NCI-H1105 treated with DMSO at 0.1 percent for 48 hours (cell line): ENCODE measurements around the gene SCML2.
"Not testable (repeated sequence)": the region's sequence is repeated elsewhere in the genome, so short reads cannot be mapped to it uniquely, and the experiment has no call there.

Experiments used
- DNase-seq: peaks from one replicate; lab custom pipeline; 2025; lab: John Stamatoyannopoulos, UW

SCML2 gene

GRCh38 chrX:18354369-18355223 lies at the start of gene SCML2:
SCML2 (minus strand) TSS chrX:18354688; CDS start chrX:18334071, 20,617 bp downstream.
- peak; percentile 27 for DNase-seq

DNA sequence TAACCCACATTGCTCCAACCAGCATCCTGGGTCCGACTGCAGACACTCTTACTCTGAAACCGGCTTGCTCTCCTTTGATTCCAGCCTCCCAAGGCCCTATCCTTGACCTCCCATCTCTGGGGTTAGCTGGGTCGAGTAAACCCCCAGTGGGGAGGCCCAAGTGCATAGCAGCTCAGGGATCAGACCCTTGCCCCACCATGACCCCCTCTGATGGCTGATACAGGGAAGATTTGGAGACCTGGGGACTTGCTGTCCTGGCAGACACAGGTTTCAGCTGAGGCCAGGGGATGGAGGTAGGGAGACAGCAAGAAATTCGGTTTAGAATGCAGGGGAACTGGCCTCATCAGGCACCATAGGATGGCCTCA lies 47.3 kb upstream of the SCML2 start:
- DNase-seq = no peak

DNA sequence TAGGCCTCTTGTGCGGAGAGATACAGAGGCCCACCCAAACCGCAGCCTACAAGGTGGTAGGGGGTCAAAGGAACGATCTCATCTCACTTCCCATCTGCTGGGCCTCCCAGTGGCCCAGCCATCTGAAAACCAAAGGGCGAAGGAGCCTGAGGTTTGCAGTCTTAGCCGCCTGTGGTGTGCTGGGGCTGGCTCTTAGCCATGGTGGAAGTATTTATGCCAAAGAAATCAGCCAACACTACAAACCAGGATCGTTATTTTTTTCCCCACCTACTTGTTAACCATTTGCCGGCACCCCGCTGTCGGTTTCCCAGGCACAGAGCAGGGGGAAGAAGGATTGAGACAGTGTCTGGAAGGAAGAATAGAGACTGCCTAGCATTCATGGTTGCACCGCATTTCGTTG lies 40.0 kb upstream of the SCML2 start:
- DNase-seq = no peak

DNA sequence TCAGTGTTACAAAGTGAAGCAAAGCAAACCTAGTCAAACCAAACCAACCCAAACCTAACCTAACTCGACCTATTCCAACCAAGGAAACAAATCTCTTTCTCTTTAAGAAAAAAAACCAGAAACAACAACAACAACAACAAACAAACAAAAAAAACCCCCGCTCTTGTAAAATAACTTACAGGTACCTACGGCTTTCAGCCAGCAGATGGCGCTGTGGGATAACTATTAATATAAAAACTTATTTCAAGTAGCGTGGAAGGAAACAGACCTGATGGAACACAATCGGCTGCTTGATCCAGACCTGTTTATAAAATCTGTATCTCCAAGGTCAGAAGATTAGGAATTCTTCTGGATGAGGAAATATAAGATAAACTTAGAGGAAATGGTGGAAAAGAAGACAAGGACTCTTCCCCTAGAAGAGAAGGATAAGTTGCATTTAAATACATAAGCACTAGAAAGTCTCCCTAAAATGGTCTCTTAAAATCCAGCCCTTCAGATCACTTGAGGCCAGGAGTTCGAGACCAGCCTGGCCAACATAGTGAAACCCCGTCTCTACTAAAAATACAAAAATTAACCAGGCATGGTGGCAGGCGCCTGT lies 36.6 kb upstream of the SCML2 start:
- peak; percentile 59 for DNase-seq

DNA sequence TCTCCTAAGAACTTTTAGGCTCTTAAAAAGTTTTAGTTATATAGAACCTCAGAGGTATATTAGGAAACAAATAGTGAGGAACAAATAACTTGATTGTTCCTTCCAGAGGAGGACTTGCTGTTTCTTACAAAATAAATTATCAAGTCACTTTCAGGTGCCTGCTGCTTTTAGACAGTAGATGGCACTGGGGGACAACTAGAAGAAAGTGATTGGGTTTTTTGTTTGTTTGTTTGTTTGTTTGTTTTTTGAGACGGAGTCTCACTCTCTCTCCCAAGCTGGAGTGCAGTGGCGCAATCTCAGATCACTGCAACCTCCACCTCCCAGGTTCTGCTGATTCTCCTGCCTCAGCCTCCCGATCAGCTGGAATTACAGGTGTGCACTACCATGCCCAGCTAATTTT lies 35.5 kb upstream of the SCML2 start:
- no peak for DNase-seq

- DNase-seq = no peak
Observed at GRCh38 chrX:18377796-18378195, 23.3 kb upstream of the SCML2 start.

GRCh38 chrX:18375131-18375805 lies 20.8 kb upstream of the SCML2 start:
- not testable (repeated sequence) for DNase-seq

GRCh38 chrX:18369096-18369495 lies 14.6 kb upstream of the SCML2 start:
- not testable (repeated sequence) for DNase-seq

DNA sequence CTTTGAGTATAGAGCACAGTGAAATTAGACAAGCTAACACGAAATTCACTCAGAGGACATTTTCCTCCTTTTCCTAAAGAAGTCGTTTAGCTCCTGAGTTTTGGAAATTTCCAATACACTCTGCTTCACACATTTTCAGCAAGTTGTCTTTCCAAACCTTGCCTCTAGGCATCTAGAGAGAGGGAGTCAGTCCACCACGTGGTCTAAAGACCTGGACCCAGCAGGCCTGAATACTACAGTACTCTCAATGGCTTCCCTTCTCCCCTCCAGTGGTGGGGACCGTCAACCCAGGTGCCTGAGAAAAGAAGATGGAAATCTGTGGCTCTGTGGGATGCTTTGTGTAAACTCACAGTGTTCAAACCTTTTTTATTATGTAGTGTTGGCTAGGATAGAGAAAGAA lies 13.9 kb upstream of the SCML2 start:
- DNase-seq = no peak

GRCh38 chrX:18360867-18361266 lies 6.4 kb upstream of the SCML2 start:
- DNase-seq = no peak

DNA sequence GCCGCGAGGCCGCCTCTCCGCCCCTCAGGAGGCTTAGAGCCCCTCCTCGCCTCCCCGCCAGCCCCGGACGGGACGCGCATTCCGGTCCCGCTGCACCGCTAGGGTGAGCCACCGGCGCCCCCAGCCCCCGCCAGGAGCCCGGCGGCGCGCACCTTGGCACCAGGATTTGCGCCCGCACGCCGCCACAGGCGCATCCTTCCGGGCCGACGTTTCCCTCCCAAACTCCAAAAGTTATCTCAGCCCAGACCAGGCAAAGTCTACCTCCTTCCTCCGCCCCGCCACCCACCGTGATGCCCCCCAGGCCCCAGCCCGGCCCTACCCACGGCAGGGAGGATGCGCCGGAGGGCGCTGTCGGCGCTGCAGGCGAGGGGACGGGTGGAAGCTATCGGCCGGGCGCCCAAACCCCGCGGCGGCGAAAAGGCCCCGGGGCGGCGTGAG lies 538 bp downstream of the SCML2 start:
- DNase-seq = peak; percentile 17

DNA sequence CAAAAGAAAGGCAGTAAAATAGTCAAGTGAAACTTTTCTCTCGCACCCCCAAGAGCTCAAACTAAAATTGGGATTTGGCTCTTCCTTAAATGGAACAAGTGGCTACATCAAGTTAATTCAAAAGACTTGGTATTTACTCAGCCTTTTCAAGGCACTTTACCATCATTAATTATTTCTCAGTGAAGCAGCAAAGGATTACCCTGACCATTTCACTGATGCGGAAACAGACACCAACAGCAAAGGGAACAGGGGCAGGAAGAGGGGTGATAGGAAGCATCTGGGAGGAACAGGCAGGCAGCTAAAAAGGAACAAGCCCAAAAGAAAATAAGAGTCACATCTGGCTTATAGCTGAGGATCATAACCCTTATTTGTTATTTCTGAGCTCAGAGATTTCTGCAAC lies 2.7 kb downstream of the SCML2 start:
- DNase-seq = no peak

DNA sequence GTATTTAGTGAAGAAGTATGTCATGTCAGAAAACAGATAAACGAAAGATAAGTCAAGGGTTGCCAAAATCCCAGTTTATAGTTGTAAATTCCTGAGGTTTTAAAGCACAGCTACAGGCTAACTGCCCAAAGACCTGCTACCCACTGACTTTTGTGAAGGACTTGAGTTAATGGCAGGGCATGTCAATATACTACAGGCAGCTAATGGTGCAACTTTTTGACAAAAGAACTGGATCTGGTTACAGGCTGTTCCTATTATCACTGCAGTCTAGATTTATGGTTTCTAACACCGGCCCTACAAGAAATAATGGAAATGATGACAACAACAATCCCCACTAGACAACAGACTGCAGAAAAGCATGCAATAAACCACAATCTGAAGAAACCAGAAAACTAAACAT lies 6.4 kb downstream of the SCML2 start:
- peak; percentile 28 for DNase-seq

DNA sequence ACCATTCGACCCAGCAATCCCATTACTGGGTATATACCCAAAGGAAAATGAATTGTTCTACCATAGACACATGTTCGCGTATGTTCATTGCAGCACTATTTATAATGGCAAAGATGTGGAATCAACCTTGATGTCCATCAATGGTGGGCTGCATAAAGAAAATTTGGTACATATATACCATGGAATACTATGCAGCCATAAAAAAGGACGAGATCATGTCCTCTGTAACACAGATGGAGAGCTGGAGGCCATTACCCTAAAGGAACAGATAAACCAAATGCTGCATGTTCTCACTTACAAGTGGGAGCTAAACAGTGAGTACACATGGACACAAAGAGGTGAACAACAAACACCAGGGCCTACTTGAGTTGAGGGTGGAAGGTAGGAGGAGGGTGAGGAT lies 45.1 kb downstream of the SCML2 start:
- DNase-seq = no peak

DNA sequence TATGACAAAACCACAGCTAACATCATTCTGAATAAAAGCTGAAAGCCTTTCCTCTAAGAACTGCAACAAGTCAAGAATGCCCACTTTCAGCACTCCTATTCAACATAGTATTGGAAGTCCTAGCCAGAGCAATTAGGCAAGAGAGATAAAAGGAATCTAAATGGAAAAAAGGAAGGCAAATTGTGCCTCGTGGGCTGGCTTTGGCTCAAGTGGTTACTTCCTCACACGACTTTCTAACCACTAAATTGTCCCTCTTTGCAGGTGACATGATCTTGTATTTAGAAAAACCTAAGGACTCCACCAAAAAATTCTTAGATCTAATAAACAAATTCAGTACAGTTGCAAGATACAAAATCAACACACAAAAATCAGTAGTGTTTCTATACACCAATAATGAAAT lies 57.2 kb downstream of the SCML2 start:
- DNase-seq = no peak

GRCh38 chrX:18294893-18295292 lies 59.6 kb downstream of the SCML2 start:
- no peak for DNase-seq

DNA sequence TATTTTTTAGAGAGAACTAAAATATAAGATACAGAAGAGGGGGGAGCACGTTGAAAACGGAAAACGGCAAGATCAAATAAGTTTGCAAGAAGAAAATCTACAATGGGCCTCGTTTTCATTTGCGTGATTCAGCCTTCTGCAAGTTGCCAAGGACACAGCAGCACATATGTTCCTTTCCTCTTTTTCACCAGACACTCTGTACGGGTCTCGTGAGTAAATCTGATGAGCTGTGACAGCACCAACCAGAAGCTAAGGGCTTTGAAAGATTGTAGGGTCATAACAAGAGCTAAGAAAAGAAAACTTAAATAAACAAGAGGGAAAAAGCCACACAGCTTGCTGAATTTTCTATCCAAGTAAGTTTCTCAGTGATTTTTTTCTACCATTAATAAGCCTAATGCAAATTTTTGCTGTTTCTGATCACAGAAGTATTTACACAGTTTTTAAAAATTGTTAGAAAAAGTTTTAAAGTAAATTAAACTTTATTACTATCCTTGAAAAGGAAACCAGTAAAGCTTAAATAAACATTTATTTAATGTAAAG lies 63.4 kb downstream of the SCML2 start:
- DNase-seq = no peak

GRCh38 chrX:18290200-18290599 lies 64.3 kb downstream of the SCML2 start:
- DNase-seq = no peak

DNA sequence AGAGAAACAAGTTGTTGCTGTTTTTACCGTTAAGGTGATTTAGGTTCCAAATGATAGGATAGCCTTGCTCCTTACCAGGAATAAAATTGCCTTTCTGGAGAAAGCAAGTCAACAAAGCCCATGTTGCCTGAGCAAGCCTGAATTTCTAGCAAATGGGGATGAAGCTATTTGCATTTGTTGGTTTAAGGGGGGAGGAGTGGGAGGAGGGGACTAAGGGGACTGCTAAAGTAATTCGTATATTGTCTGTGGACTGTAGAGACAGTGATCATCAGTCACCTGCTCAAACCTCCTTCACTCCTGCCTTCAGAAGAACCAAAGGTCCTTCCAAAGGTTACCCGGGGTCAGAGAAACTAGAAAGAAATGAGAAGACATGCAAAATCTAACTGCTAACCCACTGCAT lies 65.8 kb downstream of the SCML2 start:
- no peak for DNase-seq

GRCh38 chrX:18286322-18286831 lies 68.1 kb downstream of the SCML2 start:
- no peak for DNase-seq

DNA sequence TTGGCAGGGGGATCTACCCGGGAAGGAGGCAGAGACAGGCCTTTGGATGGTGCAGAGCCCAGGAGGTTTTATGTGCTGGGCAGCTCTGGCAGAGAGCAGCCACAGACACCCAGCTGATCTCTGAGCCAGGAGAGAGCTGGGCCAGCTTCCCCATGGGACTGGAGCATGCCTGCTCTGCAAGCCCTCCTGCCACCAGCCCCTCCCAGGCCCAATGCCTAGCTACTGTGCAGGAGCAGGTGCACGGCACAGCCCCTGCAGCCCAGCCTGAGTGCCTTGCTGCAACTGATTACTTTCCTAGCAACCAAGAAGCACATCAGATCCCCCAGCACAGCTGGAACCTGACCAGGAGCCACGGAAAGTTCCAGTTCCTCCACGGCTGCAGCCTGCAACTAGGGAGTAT lies 76.0 kb downstream of the SCML2 start:
- DNase-seq = no peak

GRCh38 chrX:18272222-18272621 lies 82.3 kb downstream of the SCML2 start:
- DNase-seq = no peak

GRCh38 chrX:18271725-18272124 lies 82.8 kb downstream of the SCML2 start:
- no peak for DNase-seq
